B cell (primary cell): ENCODE results near the gene TPRG1L. TPM values are rescaled to one million over a fixed set of nuclear protein-coding genes. Genes with fewer than 3 reads are reported as not detected.
"Not testable (repeated sequence)": the region's sequence is repeated elsewhere in the genome, so short reads cannot be mapped to it uniquely, and the experiment has no call there.

Experiments
- ATAC-seq: fragments of 200-7000 bp; cut with Tn5 transposase; one replicate; pipeline ENCODE4 v1.10.0; 2021; ENCODE audit warnings: low read depth, mild to moderate bottlenecking, moderate number of reproducible peaks, moderate library complexity
- CTCF ChIA-PET: fragments of 350-600 bp; sonication (Branson Sonifier 250); formaldehyde crosslinking; loops from one replicate; lab custom pipeline; 2021; ENCODE audit warnings: antibody characterized with exemption, inconsistent platforms; lab: Charles Lee
- POLR2A ChIA-PET: fragments of 350-600 bp; sonication (Branson Sonifier 250); formaldehyde crosslinking; loops from one replicate; lab custom pipeline; 2021; ENCODE audit warnings: antibody characterized with exemption; lab: Charles Lee
- DNase-seq: peaks from one replicate; pipeline ENCODE4 v3.0.0; 2013
- H2AFZ ChIP-seq: 2 replicates; pipeline ENCODE4 v1.6.1; 2012; ENCODE audit warnings: mild to moderate bottlenecking, low read depth, low read length; ENCODE audit not compliant: insufficient read depth, poor library complexity, severe bottlenecking
- H3K27ac ChIP-seq, 2 donors: 1 replicate in 1 of 2; 2 replicates in 1 of 2; pipeline ENCODE4 v1.5.1; 2012 to 2013; ENCODE audit warnings: low read length in 2 of 2, mild to moderate bottlenecking in 2 of 2, moderate library complexity in 1 of 2
- H3K27me3 ChIP-seq, 4 experiments: fragments of 200-600 bp in 1 of 4; sonication (generic) in 1 of 4; replicated peaks in 1 of 4; 1 replicate in 2 of 4; 2 replicates in 2 of 4; pipeline versions ENCODE4 v1.6.1 to v1.7.0; 2013 to 2016; ENCODE audit warnings: low read length in 3 of 4, mild to moderate bottlenecking in 2 of 4, mixed read lengths in 1 of 4, moderate library complexity in 1 of 4; ENCODE audit not compliant: insufficient read depth in 4 of 4, control insufficient read depth in 3 of 4; ENCODE audit errors: control extremely low read depth in 1 of 4
- H3K36me3 ChIP-seq, 2 experiments: replicated peaks in 1 of 2; 1 replicate in 1 of 2; 2 replicates in 1 of 2; pipeline versions ENCODE4 v1.6.1 to v1.7.1; 2013; ENCODE audit warnings: low read length in 1 of 2; ENCODE audit not compliant: insufficient read depth in 2 of 2, control insufficient read depth in 1 of 2; ENCODE audit errors: control extremely low read depth in 1 of 2, extremely low read depth in 1 of 2
- H3K4me1 ChIP-seq, 2 donors: fragments of 200-600 bp in 1 of 2; sonication (generic) in 1 of 2; 1 replicate in 1 of 2; 2 replicates in 1 of 2; pipeline versions ENCODE4 v1.5.1 to v1.6.1; 2013 to 2017; ENCODE audit warnings: low read length in 2 of 2; ENCODE audit not compliant: control insufficient read depth in 2 of 2, insufficient read depth in 2 of 2
- H3K4me2 ChIP-seq: replicated peaks from 2 replicates; pipeline ENCODE3; 2012; ENCODE audit warnings: mild to moderate bottlenecking, low read depth, low read length; ENCODE audit not compliant: poor library complexity, severe bottlenecking
- H3K4me3 ChIP-seq, 5 experiments: fragments of 200-600 bp in 1 of 5; sonication (generic) in 1 of 5; 1 replicate in 3 of 5; 2 replicates in 2 of 5; pipeline versions ENCODE4 v1.5.1 to v1.7.0; 2011 to 2016; ENCODE audit warnings: low read length in 4 of 5, mild to moderate bottlenecking in 4 of 5, low read depth in 2 of 5, control low read depth in 1 of 5, moderate library complexity in 1 of 5; ENCODE audit not compliant: insufficient read depth in 1 of 5; ENCODE audit errors: control extremely low read depth in 1 of 5, extremely low read depth in 1 of 5
- H3K79me2 ChIP-seq: fragments of 200-600 bp; sonication (generic); one replicate; pipeline ENCODE4 v1.6.0; 2016; ENCODE audit warnings: low read length; ENCODE audit not compliant: control insufficient read depth, insufficient read depth
- H3K9ac ChIP-seq: fragments of 200-600 bp; sonication (generic); 2 replicates; pipeline ENCODE4 v1.6.1; 2017; ENCODE audit warnings: mild to moderate bottlenecking, low read length, moderate library complexity
- H3K9me3 ChIP-seq, 3 donors: one replicate each; pipeline versions ENCODE4 v1.6.1 to v1.7.1; 2013; ENCODE audit warnings: low read length in 2 of 3; ENCODE audit not compliant: control insufficient read depth in 2 of 3, insufficient read depth in 1 of 3; ENCODE audit errors: control extremely low read depth in 1 of 3
- H4K20me1 ChIP-seq: 2 replicates; pipeline ENCODE4 v1.6.0; 2012; ENCODE audit warnings: mild to moderate bottlenecking, low read length; ENCODE audit not compliant: insufficient read depth, control insufficient read depth, poor library complexity, severe bottlenecking
- H3K27ac Mint-ChIP-seq: one replicate; pipeline ENCODE4 v1.8.0; 2021; ENCODE audit warnings: mixed read lengths
- H3K27me3 Mint-ChIP-seq: one replicate; pipeline ENCODE4 v1.8.0; 2021; ENCODE audit warnings: mixed read lengths
- H3K4me1 Mint-ChIP-seq: one replicate; pipeline ENCODE4 v1.8.0; 2021; ENCODE audit warnings: mixed read lengths
- H3K4me3 Mint-ChIP-seq: one replicate; pipeline ENCODE4 v1.8.0; 2021; ENCODE audit warnings: mixed read lengths
- H3K9me3 Mint-ChIP-seq: one replicate; pipeline ENCODE4 v1.8.0; 2022; ENCODE audit warnings: mixed read lengths; ENCODE audit not compliant: insufficient read depth
- CTCF ChIP-seq: fragments of 200-600 bp; IDR thresholded peaks from one replicate; pipeline ENCODE4 v1.8.0; 2022; ENCODE audit warnings: antibody characterized with exemption, mild to moderate bottlenecking
- EZH2 ChIP-seq: IDR thresholded peaks from 2 replicates; pipeline ENCODE4 v1.6.1; 2012; ENCODE audit warnings: borderline replicate concordance, low read depth, mild to moderate bottlenecking, moderate library complexity, low read length; ENCODE audit not compliant: insufficient read depth, poor library complexity, severe bottlenecking
- WGBS: methylation state at CpG from one replicate; pipeline ENCODE4 v1.1.5; 2013; ENCODE audit warnings: missing lambda C conversion rate; ENCODE audit not compliant: insufficient coverage; 5-methylcytosine and 5-hydroxymethylcytosine counted together
- intact Hi-C: fragments of 100-400 bp; cut with micrococcal nuclease; formaldehyde crosslinking; loops from one replicate; pipeline ENCODE4 v1.10.0; 2022
- polyA plus RNA-seq: library from polyadenylated mRNA; depleted of rRNA; stranded (reverse); fragments of >200 nt; gene quantifications from 2 replicates; pipeline ENCODE4 v1.2.3, GENCODE V29; 2012
- total RNA-seq, 2 donors: library from RNA; stranded (reverse); fragments of 120-200 nt in 1 of 2; gene quantifications; 1 replicate in 1 of 2; 2 replicates in 1 of 2; pipeline versions ENCODE4 v1.2.3 to v1.2.4, GENCODE V29; 2013 to 2022

The TPRG1L gene
- total and polyA plus RNA-seq, 2 donors (not counting 1 experiment from before 2014, with no cell fraction given): 19.5 to 48.6 TPM

- H3K79me2 ChIP-seq: no peaks in the 10 kb centered on the region
- peaks cover 0 to 32% (median 0%) of the 10 kb centered on the region in 3 donors for H3K9me3 ChIP-seq
- DNase-seq (no peak), ATAC-seq (no peak)
- no peak overlapping the region for H2AFZ ChIP-seq
- TF ChIP-seq EZH2 (no peak), CTCF (no peak)
- no peak overlapping the region for H3K27ac Mint-ChIP-seq
- no peak overlapping the region for H3K4me3 Mint-ChIP-seq
- POLR2A ChIA-PET: no interaction called here
- CTCF ChIA-PET: no interaction called here
- no peaks in the 10 kb centered on the region for H4K20me1 ChIP-seq
- no peaks in the 10 kb centered on the region for H3K9me3 Mint-ChIP-seq
- H3K4me1 ChIP-seq: peaks cover 9 to 16% of the 10 kb centered on the region in 2 donors
- no peak overlapping the region for H3K4me2 ChIP-seq
- H3K4me3 ChIP-seq: no peak overlapping the region
- peaks cover 7% of the 10 kb centered on the region for H3K4me1 Mint-ChIP-seq
- H3K27ac ChIP-seq: no peak overlapping the region
- H3K27me3 ChIP-seq: peaks cover 0 to 3% (median 0%) of the 10 kb centered on the region in 4 experiments
- H3K9ac ChIP-seq: no peak overlapping the region
- no peaks in the 10 kb centered on the region for H3K27me3 Mint-ChIP-seq
- WGBS: 34% methylated on average over 7 of the region's 9 CpGs
- no peaks in the 10 kb centered on the region for H3K36me3 ChIP-seq
- intact Hi-C loops: no loop called here
These were observed 44.6 kb upstream of the TPRG1L start for GRCh38 chr1:3580231-3580630.

GRCh38 chr1:3581296-3582036 is 43.3 kb upstream of the TPRG1L start:
- H3K27me3 ChIP-seq: peaks cover 0 to 3% (median 0%) of the 10 kb centered on the region in 4 experiments
- WGBS: 39% methylated on average over 15 of the region's 16 CpGs
- no peaks in the 10 kb centered on the region for H3K79me2 ChIP-seq
- H2AFZ ChIP-seq: no peak overlapping the region
- no peak for TF ChIP-seq CTCF
- no peak for TF ChIP-seq EZH2
- H3K4me1 Mint-ChIP-seq: peaks cover 7% of the 10 kb centered on the region
- H3K27me3 Mint-ChIP-seq: no peaks in the 10 kb centered on the region
- H3K9me3 ChIP-seq: peaks cover 0 to 21% (median 0%) of the 10 kb centered on the region in 3 donors
- H3K9ac ChIP-seq: no peak overlapping the region
- no peaks in the 10 kb centered on the region for H4K20me1 ChIP-seq
- no peak overlapping the region for H3K4me2 ChIP-seq
- intact Hi-C loops: no loop called here
- no peak for DNase-seq
- H3K27ac Mint-ChIP-seq: no peak overlapping the region
- H3K4me3 Mint-ChIP-seq: no peak overlapping the region
- H3K36me3 ChIP-seq: no peaks in the 10 kb centered on the region
- peaks cover 9 to 16% of the 10 kb centered on the region in 2 donors for H3K4me1 ChIP-seq
- POLR2A ChIA-PET: no interaction called here
- H3K4me3 ChIP-seq: no peak overlapping the region
- no peak overlapping the region for H3K27ac ChIP-seq
- CTCF ChIA-PET: no interaction called here
- ATAC-seq: no peak
- H3K9me3 Mint-ChIP-seq: no peaks in the 10 kb centered on the region

- H3K27ac Mint-ChIP-seq, H4K20me1 ChIP-seq, H3K9me3 ChIP-seq, ATAC-seq, intact Hi-C loops, DNase-seq, POLR2A ChIA-PET, H3K27me3 Mint-ChIP-seq, H3K4me3 Mint-ChIP-seq, H3K79me2 ChIP-seq, H3K4me3 ChIP-seq, H3K27me3 ChIP-seq, H3K27ac ChIP-seq, H3K36me3 ChIP-seq, H2AFZ ChIP-seq, H3K9me3 Mint-ChIP-seq, H3K9ac ChIP-seq, H3K4me1 Mint-ChIP-seq, H3K4me2 ChIP-seq, CTCF ChIA-PET, H3K4me1 ChIP-seq: not testable (repeated sequence)
- WGBS: 89% methylated on average over 14 of the region's 21 CpGs
These were observed 41.1 kb upstream of the TPRG1L start for GRCh38 chr1:3583751-3584150.
